DND-41 (cell line): Measurements from ENCODE around the gene PTPRA.
"Not testable (repeated sequence)": the region's sequence is repeated elsewhere in the genome, so short reads cannot be mapped to it uniquely, and the experiment has no call there.

ENCODE experiments used
- ATAC-seq: fragments of 200-7000 bp; cut with Tn5 transposase; 3 replicates; pipeline ENCODE4 v1.9.1; 2021; ENCODE audit warnings: low read depth; ENCODE audit not compliant: insufficient read depth
- DNase-seq: peaks from one replicate; pipeline ENCODE4 v3.0.0-alpha.2; 2020
- H2AFZ ChIP-seq: 2 replicates; pipeline ENCODE4 v1.6.0; 2012; ENCODE audit warnings: low read depth, low read length
- H3K27ac ChIP-seq: 2 replicates; pipeline ENCODE4 v1.5.1; 2012; ENCODE audit warnings: low read length, inconsistent platforms
- H3K27me3 ChIP-seq: fragments of 200-600 bp; sonication (generic); 2 replicates; pipeline ENCODE4 v1.6.0; 2012; ENCODE audit warnings: low read length, mild to moderate bottlenecking, inconsistent platforms; ENCODE audit not compliant: insufficient read depth, poor library complexity
- H3K36me3 ChIP-seq: 2 replicates; pipeline ENCODE4 v1.5.1; 2012; ENCODE audit warnings: low read length, inconsistent platforms; ENCODE audit not compliant: insufficient read depth
- H3K4me1 ChIP-seq: 2 replicates; pipeline ENCODE4 v1.5.1; 2012; ENCODE audit warnings: mild to moderate bottlenecking, low read length; ENCODE audit not compliant: insufficient read depth
- H3K4me2 ChIP-seq: 2 replicates; pipeline ENCODE4 v1.6.0; 2012; ENCODE audit warnings: mild to moderate bottlenecking, moderate library complexity, low read length, inconsistent platforms; ENCODE audit not compliant: insufficient read depth
- H3K4me3 ChIP-seq, 2 experiments: fragments of 200-600 bp in 1 of 2; shearing (Covaris generic) in 1 of 2; 2 replicates each; pipeline ENCODE4 v1.5.1; 2012 to 2016; ENCODE audit warnings: inconsistent platforms in 2 of 2, low read length in 2 of 2, mild to moderate bottlenecking in 2 of 2, low read depth in 1 of 2, moderate library complexity in 1 of 2
- H3K79me2 ChIP-seq: 2 replicates; pipeline ENCODE4 v1.6.0; 2012; ENCODE audit warnings: low read length, inconsistent platforms; ENCODE audit not compliant: insufficient read depth
- H3K9ac ChIP-seq: 2 replicates; pipeline ENCODE4 v1.6.0; 2012; ENCODE audit warnings: low read depth, mild to moderate bottlenecking, inconsistent platforms, low read length, moderate library complexity
- H3K9me3 ChIP-seq: 2 replicates; pipeline ENCODE4 v1.5.1; 2012; ENCODE audit warnings: low read length, moderate library complexity, mild to moderate bottlenecking, inconsistent platforms; ENCODE audit not compliant: insufficient read depth, severe bottlenecking
- H4K20me1 ChIP-seq: 2 replicates; pipeline ENCODE4 v1.6.0; 2012; ENCODE audit warnings: low read length; ENCODE audit not compliant: insufficient read depth
- CTCF ChIP-seq: IDR thresholded peaks from 2 replicates; pipeline ENCODE4 v1.5.1; 2012; ENCODE audit warnings: borderline replicate concordance, low read length, moderate library complexity, mild to moderate bottlenecking; ENCODE audit not compliant: poor library complexity, severe bottlenecking; ENCODE audit errors: extremely low read depth
- EZH2 ChIP-seq: IDR thresholded peaks from 3 replicates; pipeline ENCODE4 v1.6.1; 2012; ENCODE audit warnings: borderline replicate concordance, low read depth, mild to moderate bottlenecking, moderate library complexity, low read length, inconsistent platforms; ENCODE audit not compliant: severe bottlenecking

The PTPRA gene

GRCh38 chr20:2891343-2891742, 18.1 kb downstream of the PTPRA start:
- DNase-seq, result no peak
- peaks cover 90% of the 10 kb centered on the region for H3K79me2 ChIP-seq
- H3K9me3 ChIP-seq, result peaks cover 9% of the 10 kb centered on the region
- H3K36me3 ChIP-seq, result peaks cover 6% of the 10 kb centered on the region; the same call in 1 of the 2 replicates
- H3K27me3 ChIP-seq, result no peaks in the 10 kb centered on the region
- H3K27ac ChIP-seq, result no peak overlapping the region
- no peak overlapping the region for H2AFZ ChIP-seq
- no peak for ATAC-seq
- TF ChIP-seq CTCF (no peak), EZH2 (no peak)
- no peak overlapping the region for H3K9ac ChIP-seq
- no peak overlapping the region for H3K4me2 ChIP-seq
- H3K4me1 ChIP-seq, result no peaks in the 10 kb centered on the region
- H3K4me3 ChIP-seq, result no peak overlapping the region
- H4K20me1 ChIP-seq, result peaks cover 36% of the 10 kb centered on the region

DNA sequence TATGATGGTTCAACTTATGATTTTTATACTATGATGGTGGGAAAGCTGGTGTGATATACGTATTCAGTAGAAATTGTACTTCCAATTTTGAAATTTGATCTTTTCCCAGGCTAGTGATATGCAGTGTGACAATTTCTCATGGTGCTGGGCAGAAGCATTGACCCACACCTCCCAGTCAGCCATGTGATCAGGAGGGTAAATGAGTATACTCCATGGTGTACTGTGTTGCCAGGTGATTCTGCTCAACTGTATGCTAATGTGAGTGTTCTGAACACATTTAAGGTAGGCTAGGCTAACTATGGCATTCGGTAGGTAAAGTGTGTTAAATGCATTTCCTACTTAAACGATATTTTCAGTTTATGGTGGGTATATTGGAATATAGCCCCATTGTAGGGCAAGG, 19.1 kb downstream of the PTPRA start:
- Histone ChIP-seq H3K4me3 (no peak overlapping the region), H3K4me2 (no peak overlapping the region), H3K36me3 (peaks cover 6% of the 10 kb centered on the region; the same call in 1 of the 2 replicates), H3K27ac (no peak overlapping the region), H3K79me2 (peaks cover 91% of the 10 kb centered on the region), H2AFZ (no peak overlapping the region), H3K27me3 (no peaks in the 10 kb centered on the region), H3K9ac (no peak overlapping the region), H3K4me1 (no peaks in the 10 kb centered on the region), H4K20me1 (peaks cover 40% of the 10 kb centered on the region), H3K9me3 (peaks cover 9% of the 10 kb centered on the region)
- ATAC-seq (no peak), DNase-seq (no peak)
- TF ChIP-seq CTCF (no peak), EZH2 (no peak)

GRCh38 chr20:2894221-2894620, 20.9 kb downstream of the PTPRA start:
- H3K27me3 ChIP-seq, result no peaks in the 10 kb centered on the region
- no peak overlapping the region for H3K4me3 ChIP-seq
- no peaks in the 10 kb centered on the region for H3K4me1 ChIP-seq
- TF ChIP-seq EZH2 (no peak), CTCF (no peak)
- peaks cover 9% of the 10 kb centered on the region for H3K9me3 ChIP-seq
- ATAC-seq (no peak), DNase-seq (no peak)
- H3K36me3 ChIP-seq, result peaks cover 6% of the 10 kb centered on the region; the same call in 1 of the 2 replicates
- H3K9ac ChIP-seq, result no peak overlapping the region
- H2AFZ ChIP-seq, result no peak overlapping the region
- H3K27ac ChIP-seq, result no peak overlapping the region
- H3K79me2 ChIP-seq, result peaks cover 82% of the 10 kb centered on the region
- H3K4me2 ChIP-seq, result no peak overlapping the region
- H4K20me1 ChIP-seq, result peaks cover 27% of the 10 kb centered on the region; the same call in 1 of the 2 replicates

DNA sequence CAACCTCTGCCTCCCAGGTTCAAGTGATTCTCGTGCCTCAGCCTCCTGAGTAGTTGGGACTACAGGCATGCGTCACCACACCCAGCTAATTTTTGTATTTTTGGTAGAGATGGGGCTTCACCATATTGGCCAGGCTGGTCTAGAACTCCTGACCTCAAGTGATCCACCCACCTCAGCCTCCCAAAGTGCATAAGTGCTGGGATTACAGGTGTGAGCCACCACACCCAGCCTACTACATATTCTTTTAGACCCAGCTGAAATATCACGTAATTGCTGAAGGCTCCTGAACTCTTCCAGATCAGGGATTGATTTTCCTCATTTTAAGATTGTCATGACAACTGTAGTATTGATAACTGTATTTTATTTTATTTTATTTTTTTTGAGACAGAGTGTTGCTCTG, 21.9 kb downstream of the PTPRA start:
- ATAC-seq, H2AFZ ChIP-seq, H3K9ac ChIP-seq, H3K27me3 ChIP-seq, H3K36me3 ChIP-seq, H3K4me1 ChIP-seq, H3K9me3 ChIP-seq, DNase-seq, H3K4me3 ChIP-seq, H3K27ac ChIP-seq, H3K4me2 ChIP-seq: not testable (repeated sequence)
- Histone ChIP-seq H4K20me1 (peaks cover 23% of the 10 kb centered on the region; the same call in 1 of the 2 replicates), H3K79me2 (peaks cover 81% of the 10 kb centered on the region)
